OCI-LY7 (cell line): ENCODE results near the gene MRPS6.

Source experiments
- CTCF ChIP-seq: fragments of 200-600 bp; sonication (generic); conservative IDR thresholded peaks from 2 replicates; pipeline ENCODE4 v1.5.1; 2014; ENCODE audit warnings: mild to moderate bottlenecking, antibody characterized with exemption, low read length, moderate library complexity, mixed read lengths
- EZH2phosphoT487 ChIP-seq: fragments of 200-600 bp; sonication (generic); IDR thresholded peaks from 2 replicates; pipeline ENCODE4 v1.6.1; 2018; ENCODE audit warnings: low read depth, borderline replicate concordance, mild to moderate bottlenecking, mixed run types, antibody characterized with exemption, low read length, moderate library complexity, mixed read lengths

- TF ChIP-seq CTCF (no peak), EZH2phosphoT487 (no peak)
Measured at GRCh38 chr21:34180826-34181359, 107.5 kb downstream of the MRPS6 start.
